Activated CD4-positive, CD25-positive, alpha-beta regulatory T cell (primary cell): Measurements from ENCODE around the gene KLF16.

ENCODE experiments used
- DNase-seq, 4 experiments: peaks; one replicate each; lab custom pipeline; 2025; lab: John Stamatoyannopoulos, UW

Gene KLF16

GRCh38 chr19:1807030-1807694 lies 56.2 kb downstream of the KLF16 start:
- no peak for DNase-seq

GRCh38 chr19:1806184-1807029 lies 57.0 kb downstream of the KLF16 start:
- DNase-seq, result no peak

DNA sequence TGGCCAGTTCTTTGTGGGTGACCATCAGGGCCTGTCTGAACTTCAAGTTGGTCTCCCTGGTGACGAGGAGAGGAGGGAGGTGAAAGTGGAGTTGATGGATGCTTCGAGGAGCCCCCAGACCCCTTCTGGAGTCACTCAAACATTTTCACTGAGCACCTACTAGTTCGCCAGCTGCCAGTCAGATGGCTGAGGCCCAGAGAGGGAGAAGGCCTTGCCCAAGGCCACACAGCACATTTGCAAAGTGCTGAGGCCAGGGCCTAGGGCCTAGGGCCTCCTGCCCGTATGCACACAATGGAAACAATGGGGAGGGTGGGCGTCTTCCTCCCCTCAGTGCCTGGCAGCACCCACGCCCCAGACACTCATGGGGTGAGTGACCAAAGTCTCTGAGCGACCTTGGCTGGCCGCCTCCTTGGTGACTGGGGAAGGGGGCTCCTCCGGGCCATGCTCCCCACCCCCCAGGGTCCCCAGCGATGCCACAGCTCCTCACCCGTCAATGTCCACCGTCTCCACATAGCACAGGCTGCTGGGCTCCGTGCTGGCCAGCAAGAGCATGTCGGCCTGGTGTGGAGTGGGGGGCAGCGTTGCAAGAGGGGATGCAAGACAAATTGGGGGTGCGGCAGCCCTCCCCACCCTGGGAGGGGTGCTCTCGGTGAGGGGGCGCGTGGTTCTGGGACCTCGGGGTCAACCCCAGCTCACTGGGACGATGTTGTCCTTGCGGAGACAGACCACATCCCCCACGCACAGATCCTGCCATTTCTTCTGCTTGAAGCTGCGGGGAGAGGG lies 57.8 kb downstream of the KLF16 start:
- no peak for DNase-seq

DNA sequence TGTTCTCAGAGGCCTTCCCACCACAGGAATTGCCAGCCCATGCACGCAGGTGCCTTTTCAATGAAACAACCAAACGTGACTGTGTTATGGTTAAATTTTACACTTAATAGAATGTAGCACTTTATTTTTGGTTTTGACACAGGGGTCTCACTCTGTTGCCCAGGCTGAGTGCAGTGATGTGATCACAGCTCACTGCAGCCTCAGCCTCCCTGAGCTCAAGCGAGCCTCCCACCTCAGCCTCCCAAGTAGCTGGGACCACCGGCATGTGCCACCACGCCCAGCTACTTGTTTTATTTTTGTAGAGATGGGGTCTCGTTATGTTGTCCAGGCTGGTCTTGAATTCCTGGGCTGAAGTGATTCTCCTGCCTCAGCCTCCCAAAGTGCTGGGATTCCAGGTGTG lies 58.5 kb downstream of the KLF16 start:
- DNase-seq, result no peak
